Right atrium auricular region (tissue), 2 donors: ENCODE data around the gene IL17RB. TPM values are rescaled to one million over a fixed set of nuclear protein-coding genes. Genes with fewer than 3 reads are reported as not detected.

Experiments used
- DNase-seq: peaks from one replicate; pipeline ENCODE4 v3.0.0-alpha.2; 2019; ENCODE audit warnings: low spot score
- H3K27ac ChIP-seq, 2 donors: fragments of 200-600 bp; sonication (generic); 1 replicate in 1 of 2; 2 replicates in 1 of 2; pipeline ENCODE4 v1.5.1; 2016 to 2019
- H3K27me3 ChIP-seq, 2 donors: fragments of 200-600 bp; sonication (generic); one replicate each; pipeline versions ENCODE4 v1.5.1 to v1.6.0; 2017 to 2019
- H3K36me3 ChIP-seq: fragments of 200-600 bp; sonication (generic); one replicate; pipeline ENCODE4 v1.5.1; 2016
- H3K4me1 ChIP-seq, 2 donors: fragments of 200-600 bp; sonication (generic); one replicate each; pipeline versions ENCODE4 v1.5.1 to v1.6.0; 2017 to 2019
- H3K4me3 ChIP-seq, 2 donors: fragments of 200-600 bp; sonication (generic); 1 replicate in 1 of 2; 2 replicates in 1 of 2; pipeline ENCODE4 v1.5.1; 2017 to 2019; ENCODE audit warnings: mild to moderate bottlenecking in 1 of 2, moderate library complexity in 1 of 2
- H3K9me3 ChIP-seq, 2 donors: fragments of 200-600 bp; sonication (generic); one replicate each; pipeline ENCODE4 v1.5.1; 2019
- total RNA-seq, 2 donors: library from RNA; depleted of rRNA; stranded (reverse); fragments of >200 nt; gene quantifications; one replicate each; pipeline ENCODE4 v1.1.0, GENCODE V29; 2016
- TF ChIP-seq, protein P1 (sequence below), 2 donors: fragments of 200-600 bp; sonication (generic); IDR thresholded peaks; one replicate each; pipeline ENCODE4 v1.5.1; 2019; ENCODE audit warnings: antibody characterized with exemption in 2 of 2

Gene IL17RB
- total RNA-seq, 2 donors from 2014 or later, result 0.83 to 1.1 TPM

DNA sequence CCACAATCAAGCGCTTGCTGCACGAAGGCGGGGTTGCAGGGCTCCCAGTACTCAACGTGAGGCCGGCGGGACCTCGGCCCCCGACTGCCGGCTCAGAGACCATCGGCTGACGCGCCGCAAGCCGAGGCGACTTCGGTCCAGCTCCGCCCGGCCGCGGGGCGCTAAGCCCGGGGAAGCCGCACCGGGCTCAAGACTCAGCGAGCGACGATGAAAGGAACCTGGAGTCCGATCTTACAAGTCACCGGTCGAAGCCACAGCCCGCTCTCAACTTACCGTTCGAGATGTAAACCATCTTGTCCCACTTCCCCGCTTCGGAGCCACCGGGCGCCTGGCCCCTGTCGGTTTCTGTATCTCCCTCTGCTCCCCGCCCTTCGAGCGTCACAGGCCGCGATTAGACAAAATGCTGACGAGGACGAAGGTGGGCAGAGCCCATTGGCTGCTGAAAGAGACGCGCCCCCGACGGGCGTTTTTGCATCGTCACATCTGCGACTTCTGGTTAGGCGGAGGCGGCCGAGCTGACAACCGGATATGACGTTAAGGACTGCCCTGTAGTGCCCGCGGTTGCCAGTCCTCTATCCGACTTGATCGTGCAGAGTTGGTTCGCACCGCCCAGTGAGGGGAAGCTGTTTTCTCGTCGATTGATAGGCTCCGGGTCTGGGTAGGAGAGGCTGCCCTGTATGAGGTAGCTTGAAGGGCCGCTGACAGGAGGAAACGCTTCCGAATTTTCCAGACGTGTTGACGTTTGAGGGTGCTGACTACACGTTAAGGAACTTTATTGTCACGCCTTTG lies 45.3 kb downstream of the IL17RB start, which contains the start of gene SELENOK:
TSS of gene SELENOK (minus strand) at position 363 of the 789 bp plus-strand sequence.
- Histone ChIP-seq H3K27ac (peak within 1 kb of the TSS; percentile 95 to 98), H3K4me3 (peak within 1 kb of the TSS; percentile 95 to 99), H3K36me3 (peaks cover 6% of the 10 kb centered on the region), H3K4me1 (peaks cover 0 to 23% of the 10 kb centered on the region in 2 donors), H3K27me3 (no peaks in the 10 kb centered on the region), H3K9me3 (no peaks in the 10 kb centered on the region)
- DNase-seq, result peak; percentile 100
- TF ChIP-seq, protein P1, sequence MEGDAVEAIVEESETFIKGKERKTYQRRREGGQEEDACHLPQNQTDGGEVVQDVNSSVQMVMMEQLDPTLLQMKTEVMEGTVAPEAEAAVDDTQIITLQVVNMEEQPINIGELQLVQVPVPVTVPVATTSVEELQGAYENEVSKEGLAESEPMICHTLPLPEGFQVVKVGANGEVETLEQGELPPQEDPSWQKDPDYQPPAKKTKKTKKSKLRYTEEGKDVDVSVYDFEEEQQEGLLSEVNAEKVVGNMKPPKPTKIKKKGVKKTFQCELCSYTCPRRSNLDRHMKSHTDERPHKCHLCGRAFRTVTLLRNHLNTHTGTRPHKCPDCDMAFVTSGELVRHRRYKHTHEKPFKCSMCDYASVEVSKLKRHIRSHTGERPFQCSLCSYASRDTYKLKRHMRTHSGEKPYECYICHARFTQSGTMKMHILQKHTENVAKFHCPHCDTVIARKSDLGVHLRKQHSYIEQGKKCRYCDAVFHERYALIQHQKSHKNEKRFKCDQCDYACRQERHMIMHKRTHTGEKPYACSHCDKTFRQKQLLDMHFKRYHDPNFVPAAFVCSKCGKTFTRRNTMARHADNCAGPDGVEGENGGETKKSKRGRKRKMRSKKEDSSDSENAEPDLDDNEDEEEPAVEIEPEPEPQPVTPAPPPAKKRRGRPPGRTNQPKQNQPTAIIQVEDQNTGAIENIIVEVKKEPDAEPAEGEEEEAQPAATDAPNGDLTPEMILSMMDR (IDR thresholded peaks at IDR 0.05), result no peak

DNA sequence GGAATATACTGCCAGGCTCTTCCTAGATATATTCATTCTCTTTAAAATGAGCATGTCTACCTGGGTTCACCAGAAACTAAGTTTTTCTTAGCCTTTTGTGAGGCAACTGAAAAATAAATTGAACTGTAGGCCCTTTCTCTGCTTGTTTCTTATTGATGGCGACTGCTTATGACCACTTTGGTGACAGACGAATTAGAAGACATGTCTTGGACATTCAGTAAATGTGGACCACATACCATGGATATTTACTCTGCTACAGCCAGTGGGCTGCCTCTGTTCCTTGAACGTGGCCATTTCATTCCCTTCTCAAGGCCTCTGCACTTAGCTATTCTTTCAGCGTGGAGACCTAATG lies 45.9 kb downstream of the IL17RB start:
- no peaks in the 10 kb centered on the region for H3K9me3 ChIP-seq
- peaks cover 0 to 23% of the 10 kb centered on the region in 2 donors for H3K4me1 ChIP-seq
- TF ChIP-seq, protein P1 (IDR thresholded peaks at IDR 0.05), result no peak
- DNase-seq, result no peak
- peak overlapping the region; percentile 95 to 98 for H3K27ac ChIP-seq
- H3K36me3 ChIP-seq, result peaks cover under 1% of the 10 kb centered on the region
- no peaks in the 10 kb centered on the region for H3K27me3 ChIP-seq
- H3K4me3 ChIP-seq, result peak overlapping the region; percentile 95 to 99

DNA sequence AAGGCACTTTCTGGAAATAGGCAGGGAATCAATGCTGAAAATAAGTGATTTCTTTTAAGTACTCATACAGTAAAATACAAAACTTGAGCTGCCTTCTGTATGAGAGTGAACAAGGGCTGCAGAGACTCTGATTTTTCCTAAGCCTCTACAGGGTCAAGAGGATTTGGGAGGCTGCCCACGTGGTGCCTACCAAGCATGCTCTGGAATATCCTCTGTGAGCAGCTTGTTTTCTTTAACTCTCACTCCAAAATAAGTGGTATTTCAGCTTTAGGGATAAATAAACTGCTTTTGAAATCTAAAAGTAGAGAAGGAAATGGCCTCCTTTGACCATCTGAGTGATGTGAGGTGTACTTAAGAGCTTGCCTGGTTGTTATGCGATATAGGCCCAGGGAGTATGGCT lies 53.4 kb downstream of the IL17RB start:
- Histone ChIP-seq H3K9me3 (no peaks in the 10 kb centered on the region), H3K27ac (no peak overlapping the region), H3K4me3 (no peak overlapping the region), H3K36me3 (no peaks in the 10 kb centered on the region), H3K27me3 (no peaks in the 10 kb centered on the region), H3K4me1 (no peaks in the 10 kb centered on the region)
- no peak for DNase-seq
- TF ChIP-seq, protein P1 (IDR thresholded peaks at IDR 0.05), result no peak

DNA sequence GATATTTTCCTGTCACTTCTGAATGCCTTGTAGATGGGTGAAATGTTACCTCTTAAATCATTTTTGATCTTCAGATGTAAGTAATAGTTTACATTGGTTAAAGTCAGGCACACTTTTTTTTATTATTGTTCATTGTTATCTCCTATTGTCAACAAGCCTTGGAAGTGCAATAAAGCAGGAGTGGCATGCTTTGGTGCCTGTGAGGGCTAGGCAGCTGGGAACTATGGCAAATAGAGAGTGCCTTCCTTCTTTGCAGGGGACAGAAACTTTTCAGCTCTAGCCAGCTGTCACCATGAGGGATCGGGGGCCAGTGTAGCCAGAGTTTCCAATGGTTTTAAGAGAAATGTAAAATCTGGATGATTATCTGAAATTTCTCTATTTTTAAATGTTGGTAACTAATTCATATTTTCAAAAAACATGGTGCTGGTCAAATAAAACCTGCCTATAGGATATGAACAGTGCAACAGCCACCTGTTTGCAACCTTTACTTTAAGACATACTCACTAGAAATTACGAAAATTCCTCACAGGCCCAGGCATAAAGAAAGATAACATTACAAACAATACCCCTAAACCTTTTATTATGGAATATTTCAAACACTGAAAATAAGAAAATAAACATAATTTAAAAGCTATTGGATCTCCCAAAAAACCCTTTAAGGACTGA lies 54.4 kb downstream of the IL17RB start:
- Histone ChIP-seq H3K4me1 (no peaks in the 10 kb centered on the region), H3K27me3 (no peaks in the 10 kb centered on the region), H3K4me3 (no peak overlapping the region), H3K27ac (no peak overlapping the region), H3K36me3 (no peaks in the 10 kb centered on the region), H3K9me3 (no peaks in the 10 kb centered on the region)
- TF ChIP-seq, protein P1 (IDR thresholded peaks at IDR 0.05), result no peak
- no peak for DNase-seq

DNA sequence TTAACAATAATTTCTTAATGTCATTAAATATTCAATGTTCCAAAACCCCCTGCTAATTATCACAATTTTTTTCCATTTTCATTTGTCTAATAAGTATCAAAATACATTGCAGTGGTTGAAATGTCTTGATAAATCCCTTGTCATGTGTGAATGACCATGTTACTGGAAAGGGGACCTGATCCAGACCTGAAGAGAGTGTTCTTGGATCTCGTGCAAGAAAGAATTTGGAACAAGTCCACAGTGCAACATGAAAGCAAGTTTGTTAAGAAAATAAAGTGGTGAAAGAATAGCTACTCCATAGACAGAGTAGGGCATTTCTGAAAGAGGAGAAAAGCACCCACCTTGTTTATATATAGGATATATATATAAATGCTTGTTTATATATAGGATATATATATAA lies 55.7 kb downstream of the IL17RB start:
- H3K9me3 ChIP-seq, result no peaks in the 10 kb centered on the region
- H3K4me1 ChIP-seq, result no peaks in the 10 kb centered on the region
- no peaks in the 10 kb centered on the region for H3K36me3 ChIP-seq
- TF ChIP-seq, protein P1 (IDR thresholded peaks at IDR 0.05), result no peak
- H3K27ac ChIP-seq, result no peak overlapping the region
- DNase-seq, result no peak
- no peak overlapping the region for H3K4me3 ChIP-seq
- no peaks in the 10 kb centered on the region for H3K27me3 ChIP-seq
